Heart right ventricle (tissue), 16 donors: ENCODE results near the gene TRIM63. TPM values are rescaled to one million over a fixed set of nuclear protein-coding genes. Genes with fewer than 3 reads are reported as not detected.
A peak's percentile ranks its signal among the peaks of the same experiment; 100 is the strongest.

ENCODE experiments used
- ATAC-seq, 8 donors: fragments of 200-7000 bp; cut with Tn5 transposase; one replicate each; pipeline ENCODE4 v1.9.1; 2020; ENCODE audit warnings: mild to moderate bottlenecking in 8 of 8, moderate library complexity in 8 of 8, moderate number of reproducible peaks in 1 of 8
- DNase-seq, 2 donors: peaks; one replicate each; pipeline ENCODE4 v3.0.0-alpha.2; 2020
- H3K27ac ChIP-seq, 10 donors: fragments of 200-600 bp; sonication (generic) in 2 of 10; one replicate each; pipeline versions ENCODE4 v1.5.0 to v1.8.0; 2020 to 2022; ENCODE audit warnings: mild to moderate bottlenecking in 3 of 10
- H3K27me3 ChIP-seq, 7 donors: fragments of 200-600 bp; one replicate each; pipeline ENCODE4 v1.8.0; 2021 to 2022; ENCODE audit warnings: mild to moderate bottlenecking in 2 of 7
- H3K36me3 ChIP-seq, 9 donors: fragments of 200-600 bp; sonication (generic) in 1 of 9; one replicate each; pipeline versions ENCODE4 v1.5.0 to v1.8.0; 2020 to 2022; ENCODE audit warnings: mild to moderate bottlenecking in 2 of 9
- H3K4me1 ChIP-seq, 9 donors: fragments of 200-600 bp; sonication (generic) in 1 of 9; one replicate each; pipeline versions ENCODE4 v1.5.0 to v1.8.0; 2020 to 2022; ENCODE audit warnings: mild to moderate bottlenecking in 4 of 9
- H3K4me3 ChIP-seq, 10 donors: fragments of 200-600 bp; sonication (generic) in 2 of 10; one replicate each; pipeline versions ENCODE4 v1.5.0 to v1.8.0; 2020 to 2022; ENCODE audit warnings: mild to moderate bottlenecking in 7 of 10, moderate library complexity in 2 of 10
- H3K9me3 ChIP-seq, 11 donors: fragments of 200-600 bp in 10 of 11; sonication (generic) in 2 of 11; one replicate each; pipeline versions ENCODE4 v1.5.0 to v1.8.0; 2013 to 2022; ENCODE audit warnings: mild to moderate bottlenecking in 2 of 11, control low read depth in 1 of 11, moderate library complexity in 1 of 11
- CTCF ChIP-seq, 9 donors: fragments of 200-600 bp; sonication (generic) in 2 of 9; IDR thresholded peaks; one replicate each; pipeline versions ENCODE4 v1.5.0 to v1.8.0; 2021 to 2022; ENCODE audit warnings: antibody characterized with exemption in 9 of 9, mild to moderate bottlenecking in 5 of 9, moderate library complexity in 1 of 9
- WGBS, 2 donors: extraction: QIAGEN DNeasy Blood & Tissue Kit; methylation state at CpG; one replicate each; pipeline ENCODE4 v1.1.7; 2013; ENCODE audit warnings: inconsistent platforms in 1 of 2; 5-methylcytosine and 5-hydroxymethylcytosine counted together
- intact Hi-C, 10 donors: fragments of 100-400 bp; cut with DNase I; formaldehyde crosslinking; loops; one replicate each; pipeline versions ENCODE4 v1.11.1 to v1.14.2; 2022
- polyA plus RNA-seq, 2 donors: library from polyadenylated mRNA; stranded (reverse); fragments of 200-250 nt; gene quantifications; one replicate each; pipeline ENCODE4 v1.2.3, GENCODE V29; 2013
- total RNA-seq, 10 donors: library from RNA; stranded (reverse); fragmentation: NEBNext Ultra II Directional in 3 of 10; extraction: Animal tissue kit (Norgen Biotek cat#: 25700) in 3 of 10; gene quantifications; one replicate each; pipeline versions ENCODE4 v1.2.1 to v1.2.4, GENCODE V29; 2021 to 2023
- donor health status: Arrhythmogenic right ventricular cardiomyopathy.
- donor health status: ischemic (EF 13 %, LVEDD 7.1; RV severe dilation, severe dysfunction).
- donor health status: healthy with polysubstance abuse.
- donor health status: DM: no; HTN: yes; CAD: no.
- donor health status: DM: no; HTN: no; CAD: no.
- donor health status: ischemic (EF 25% LVEDD 6.9; RV normal size, moderate dysfunction).
- donor health status: ischemic (EF 25% LVEDD 5.7; RV mildly dilated, moderate dysfunction).
- donor health status: healthy.
- donor health status: DM: yes; HTN: yes; CAD: no.
- donor health status: Ischemic cardiomyopathy.
- donor health status: ischemic (EF 35%, LVEDD 5.7; RV mildly dilated, moderate dysfunction).
- donor health status: nonischemic (EF 11% LVEDD 7.7; RV severe dilation, severe dysfunction).
- donor health status: DM: yes; HTN: yes; CAD: no.
- donor health status: PGD.
- donor health status: ischemic (EF 29% LVEDD 5.4; RV normal size, mild dysfunction).
- donor health status: nonischemic (EF 23%, LVEDD 6.1; RV moderate dilation, normal function).

The TRIM63 gene
- total and polyA plus RNA-seq, 12 donors = 191 to 415 (median 222) TPM

- Histone ChIP-seq H3K36me3 (no peaks in the 10 kb centered on the region), H3K4me3 (no peak overlapping the region), H3K9me3 (no peaks in the 10 kb centered on the region), H3K27me3 (peaks cover 0 to 46% (median 36%) of the 10 kb centered on the region in 7 donors), H3K4me1 (peaks cover 0 to 62% (median 16%) of the 10 kb centered on the region in 9 donors), H3K27ac (no peak overlapping the region)
- TF ChIP-seq CTCF (IDR thresholded peaks at IDR 0.05) = no peak
- intact Hi-C loops = no loop called here
- WGBS, 2 donors = 67 to 73% methylated on average over 4 of the region's 4 CpGs
- DNase-seq (no peak), ATAC-seq (no peak)
Observed at GRCh38 chr1:26041978-26042377, 25.5 kb downstream of the TRIM63 start.

- WGBS, 2 donors = 71 to 76% methylated on average over 7 of the region's 7 CpGs
- Histone ChIP-seq H3K4me3 (no peak overlapping the region), H3K27ac (no peak overlapping the region), H3K27me3 (peaks cover 0 to 44% (median 30%) of the 10 kb centered on the region in 7 donors), H3K4me1 (peaks cover 0 to 62% (median 19%) of the 10 kb centered on the region in 9 donors), H3K36me3 (no peaks in the 10 kb centered on the region), H3K9me3 (no peaks in the 10 kb centered on the region)
- TF ChIP-seq CTCF (IDR thresholded peaks at IDR 0.05) = no peak
- DNase-seq (no peak), ATAC-seq (no peak)
- intact Hi-C loops = no loop called here
Observed at GRCh38 chr1:26041401-26041800, 26.0 kb downstream of the TRIM63 start.

- intact Hi-C loops = loop anchor here in 9 of 10 donors (5.0 to 10.0 kb wide), 6 partner anchors 43 to 123 kb away; no protein-coding TSS in a partner anchor
- H3K4me1 ChIP-seq = peaks cover 7 to 54% (median 17%) of the 10 kb centered on the region in 9 donors
Observed at GRCh38 chr1:26038904-26039303, 28.5 kb downstream of the TRIM63 start.

GRCh38 chr1:26038477-26038876 is 29.0 kb downstream of the TRIM63 start:
- Histone ChIP-seq H3K36me3 (no peaks in the 10 kb centered on the region), H3K4me3 (no peak overlapping the region), H3K27ac (peak overlapping the region in 6 of 10 donors; percentile 85 to 96 (median 95)), H3K27me3 (peaks cover 0 to 27% (median 4%) of the 10 kb centered on the region in 7 donors), H3K4me1 (peaks cover 7 to 49% (median 17%) of the 10 kb centered on the region in 9 donors), H3K9me3 (no peaks in the 10 kb centered on the region)
- intact Hi-C loops = loop anchor here in 9 of 10 donors (5.0 to 10.0 kb wide), 6 partner anchors 44 to 124 kb away; no protein-coding TSS in a partner anchor
- 88 to 89% methylated on average over 6 of the region's 6 CpGs for WGBS, 2 donors
- no peak for ATAC-seq
- no peak for DNase-seq
- TF ChIP-seq CTCF (IDR thresholded peaks at IDR 0.05) = no peak

More at GRCh38 chr1:26038904-26039303, 28.5 kb downstream of the TRIM63 start:
- Histone ChIP-seq H3K27ac (peak overlapping the region in 6 of 10 donors; percentile 85 to 96 (median 95)), H3K4me3 (no peak overlapping the region), H3K27me3 (peaks cover 0 to 29% (median 5%) of the 10 kb centered on the region in 7 donors), H3K9me3 (no peaks in the 10 kb centered on the region), H3K36me3 (no peaks in the 10 kb centered on the region)
- ATAC-seq (no peak), DNase-seq (no peak)
- WGBS, 2 donors = 57 to 62% methylated on average over 6 of the region's 6 CpGs
- TF ChIP-seq CTCF (IDR thresholded peaks at IDR 0.05) = no peak
